Gastrocnemius medialis (tissue), 4 donors: ENCODE measurements around the gene ZBTB7C.

Experiments used
- POLR2A ChIP-seq, 2 donors: fragments of 450-650 bp; IDR thresholded peaks; one replicate each; pipeline ENCODE4 v1.6.1; 2017; ENCODE audit warnings: antibody characterized with exemption in 2 of 2, mild to moderate bottlenecking in 2 of 2, moderate library complexity in 2 of 2
- TF ChIP-seq, protein P1 (sequence below), 5 experiments: fragments of 450-650 bp in 3 of 5; fragments of 200-600 bp in 2 of 5; sonication (generic) in 2 of 5; IDR thresholded peaks in 4 of 5; conservative IDR thresholded peaks in 1 of 5; 1 replicate in 4 of 5; 2 replicates in 1 of 5; pipeline ENCODE4 v1.5.1; 2016 to 2019; ENCODE audit warnings: antibody characterized with exemption in 5 of 5, mild to moderate bottlenecking in 3 of 5, moderate library complexity in 3 of 5

DNA sequence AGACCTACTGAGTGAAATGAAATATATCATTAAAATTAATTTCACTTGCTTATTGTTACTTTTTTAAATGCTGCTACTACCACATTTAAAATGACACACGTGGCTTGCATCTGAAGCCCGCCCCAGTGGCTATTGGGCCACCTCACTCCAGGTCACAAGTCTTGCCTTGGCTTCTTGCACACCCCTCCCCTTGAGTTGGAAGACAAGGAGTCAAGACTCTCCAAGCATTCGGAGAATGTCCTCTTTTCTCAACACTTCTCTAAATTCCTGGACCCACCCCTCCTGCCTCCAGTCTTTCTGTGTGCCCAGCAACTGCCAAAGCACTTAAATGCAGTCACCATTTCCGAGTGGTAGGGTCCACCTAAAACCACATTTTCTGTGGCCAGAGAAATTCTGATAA lies 73.4 kb downstream of the ZBTB7C start:
- TF ChIP-seq POLR2A (IDR thresholded peaks at IDR 0.05), result no peak
- TF ChIP-seq, protein P1, sequence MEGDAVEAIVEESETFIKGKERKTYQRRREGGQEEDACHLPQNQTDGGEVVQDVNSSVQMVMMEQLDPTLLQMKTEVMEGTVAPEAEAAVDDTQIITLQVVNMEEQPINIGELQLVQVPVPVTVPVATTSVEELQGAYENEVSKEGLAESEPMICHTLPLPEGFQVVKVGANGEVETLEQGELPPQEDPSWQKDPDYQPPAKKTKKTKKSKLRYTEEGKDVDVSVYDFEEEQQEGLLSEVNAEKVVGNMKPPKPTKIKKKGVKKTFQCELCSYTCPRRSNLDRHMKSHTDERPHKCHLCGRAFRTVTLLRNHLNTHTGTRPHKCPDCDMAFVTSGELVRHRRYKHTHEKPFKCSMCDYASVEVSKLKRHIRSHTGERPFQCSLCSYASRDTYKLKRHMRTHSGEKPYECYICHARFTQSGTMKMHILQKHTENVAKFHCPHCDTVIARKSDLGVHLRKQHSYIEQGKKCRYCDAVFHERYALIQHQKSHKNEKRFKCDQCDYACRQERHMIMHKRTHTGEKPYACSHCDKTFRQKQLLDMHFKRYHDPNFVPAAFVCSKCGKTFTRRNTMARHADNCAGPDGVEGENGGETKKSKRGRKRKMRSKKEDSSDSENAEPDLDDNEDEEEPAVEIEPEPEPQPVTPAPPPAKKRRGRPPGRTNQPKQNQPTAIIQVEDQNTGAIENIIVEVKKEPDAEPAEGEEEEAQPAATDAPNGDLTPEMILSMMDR (IDR thresholded peaks at IDR 0.05 in 4 of 5, conservative IDR thresholded peaks at IDR 0.05 in 1 of 5), result no peak
